ENCODE results near the gene DHRS4L2. TPM values are rescaled to one million over a fixed set of nuclear protein-coding genes. Genes with fewer than 3 reads are reported as not detected.
A peak's percentile ranks its signal among the peaks of the same experiment; 100 is the strongest.
"Not testable (repeated sequence)": the region's sequence is repeated elsewhere in the genome, so short reads cannot be mapped to it uniquely, and the experiment has no call there.

DHRS4L2 gene
- 8.3 and 9.4 TPM in 2 replicates for total RNA-seq

DNA sequence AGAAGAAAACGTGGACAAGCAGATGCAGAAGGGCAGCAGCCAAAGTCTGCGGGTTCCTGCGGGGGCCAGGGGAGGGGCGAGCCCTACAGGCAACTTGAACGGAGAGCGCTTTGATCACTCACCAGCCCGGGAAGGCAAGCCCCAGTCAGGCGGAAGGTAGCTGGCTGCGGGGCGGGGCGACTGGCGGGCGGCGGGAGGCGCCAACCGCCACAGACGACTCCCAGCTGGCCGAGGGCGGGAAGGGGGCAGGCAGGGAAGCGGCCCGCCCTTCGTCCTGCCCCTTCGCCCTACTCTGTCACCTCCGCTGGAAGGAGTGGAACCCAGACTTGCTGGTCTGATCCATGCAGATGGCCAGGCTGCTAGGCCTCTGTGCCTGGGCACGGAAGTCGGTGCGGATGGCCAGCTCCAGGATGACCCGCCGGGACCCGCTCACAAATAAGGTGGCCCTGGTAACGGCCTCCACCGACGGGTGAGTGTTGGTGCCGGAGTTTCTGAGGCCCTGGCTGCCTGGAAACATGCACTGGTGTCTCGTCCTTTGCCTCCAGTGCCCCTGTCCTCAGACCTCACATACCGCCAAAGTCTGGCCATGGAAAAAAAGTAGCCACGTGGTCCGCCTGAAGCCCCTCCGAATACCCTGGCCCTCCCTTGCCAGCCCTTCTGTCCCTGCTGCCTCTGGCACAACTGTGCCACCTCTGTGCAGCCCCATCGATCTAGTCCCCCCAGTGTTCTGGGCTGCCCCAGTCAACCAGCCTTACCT is at the start of gene DHRS4L2:
Gene DHRS4L2, plus strand, starts transcription at position 323 of the 757 bp plus-strand sequence. Its CDS starts 19 bp downstream, at position 342.
- DNase-seq (ENCODE audit: low read depth), result peak; percentile 54

DNA sequence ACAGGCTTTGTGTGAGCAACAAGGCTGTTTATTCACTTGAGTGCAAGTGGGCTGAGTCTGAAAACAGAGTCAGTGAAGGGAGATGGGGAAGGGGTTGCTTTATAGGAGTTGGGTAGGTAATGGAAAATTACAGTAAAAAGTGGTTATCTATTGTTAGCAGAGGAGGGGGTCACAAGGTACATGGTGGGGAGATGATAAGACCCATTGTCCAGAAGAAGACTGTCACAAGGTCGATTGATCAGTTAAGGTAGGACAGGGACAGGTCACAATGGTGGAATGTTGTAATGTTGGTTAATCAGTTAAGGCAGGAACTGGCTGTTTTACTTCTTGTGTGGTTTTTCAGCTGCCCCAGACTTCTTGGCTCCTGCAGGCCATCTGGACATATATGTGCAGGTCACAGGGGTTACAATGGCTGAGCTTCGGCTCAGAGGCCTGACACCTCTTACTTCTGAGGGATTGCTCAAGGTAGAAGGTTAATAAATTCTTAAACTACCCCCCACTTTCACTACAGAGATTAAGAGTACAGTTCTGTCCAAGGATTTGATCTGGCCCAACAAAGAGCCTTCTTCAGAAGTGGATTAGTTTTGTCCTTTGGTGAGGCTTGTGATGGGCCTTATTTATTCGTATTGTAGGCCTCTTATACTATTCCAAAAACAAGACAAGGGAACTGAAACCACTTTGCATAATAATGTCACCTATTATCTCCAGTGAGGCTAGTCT is 49.0 kb upstream of the DHRS4L2 start:
- no peak for DNase-seq (ENCODE audit: low read depth)

DNA sequence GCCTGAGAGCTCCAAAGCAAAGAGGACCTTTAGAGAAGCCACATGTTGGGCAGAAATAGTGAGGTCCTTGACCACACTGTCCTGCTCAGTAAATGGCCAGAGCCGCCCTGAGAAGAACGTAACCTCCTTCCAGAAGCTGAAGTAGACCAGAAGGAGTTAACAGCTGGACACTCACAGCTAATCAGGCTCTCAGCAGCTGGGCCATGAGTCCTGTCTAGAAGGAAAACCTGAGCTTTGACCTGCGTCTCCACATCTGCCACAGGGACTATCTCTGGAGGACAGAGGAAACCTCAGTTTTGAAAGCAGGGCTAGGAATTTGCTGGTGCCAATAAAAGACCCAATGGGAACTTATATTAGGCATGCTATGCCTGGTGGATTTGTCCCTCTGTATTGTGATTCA is 47.5 kb upstream of the DHRS4L2 start:
- no peak for DNase-seq (ENCODE audit: low read depth)

DNA sequence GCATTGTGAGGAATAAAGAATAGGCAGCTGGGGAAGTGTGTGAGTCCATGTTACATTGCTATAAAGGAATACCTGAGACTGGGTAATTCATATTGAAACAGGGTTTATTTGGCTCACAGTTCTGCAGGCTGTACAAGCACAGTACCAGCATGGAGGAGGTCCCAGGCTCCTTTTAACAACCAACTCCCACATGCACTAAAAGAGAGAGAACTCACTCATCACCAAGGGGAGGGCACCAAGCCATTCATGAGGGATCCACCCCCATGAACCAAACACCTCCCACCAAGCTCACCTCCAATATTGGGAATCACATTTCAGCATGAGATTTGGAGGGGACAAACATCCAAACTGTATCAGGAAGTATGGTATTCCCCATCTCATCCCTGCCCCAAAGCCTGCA is 47.1 kb upstream of the DHRS4L2 start:
- no peak for DNase-seq (ENCODE audit: low read depth)

DNA sequence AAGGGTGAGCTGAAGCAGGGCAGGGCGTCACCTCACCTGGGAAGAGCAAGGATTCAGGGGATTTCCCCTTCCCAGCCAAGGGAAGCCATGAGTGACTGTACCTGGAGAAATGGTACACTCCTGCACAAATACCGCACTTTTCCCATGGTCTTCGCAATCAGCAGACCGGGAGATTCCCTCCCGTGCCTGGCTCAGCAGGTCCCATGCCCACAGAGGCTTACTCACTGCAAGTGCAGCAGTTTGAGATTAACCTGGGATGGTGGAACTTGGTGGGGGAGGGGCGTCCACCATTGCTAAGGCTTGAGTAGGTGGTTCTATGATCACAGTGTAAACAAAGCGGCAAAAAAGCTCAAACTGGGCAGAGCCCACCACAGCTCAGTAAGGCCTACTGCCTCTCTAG is 46.1 kb upstream of the DHRS4L2 start:
- DNase-seq (ENCODE audit: low read depth), result peak; percentile 89

DNA sequence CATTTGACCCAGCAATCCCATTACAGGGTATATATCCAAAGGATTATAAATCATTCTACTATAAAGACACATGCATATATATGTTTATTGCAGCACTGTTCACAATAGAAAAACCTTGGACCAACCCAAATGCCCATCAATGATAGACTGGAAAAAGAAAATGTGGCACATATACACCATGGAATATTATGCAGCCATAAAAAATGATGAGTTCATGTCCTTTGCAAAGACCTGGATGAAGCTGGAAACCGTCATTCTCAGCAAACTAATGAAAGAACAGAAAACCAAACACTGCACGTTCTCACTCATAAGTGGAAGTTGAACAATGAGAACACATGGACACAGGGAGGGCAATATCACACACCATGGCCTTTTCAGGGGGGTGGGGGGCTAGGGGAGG is 39.7 kb upstream of the DHRS4L2 start:
- not testable (repeated sequence) for DNase-seq (ENCODE audit: low read depth)

DNA sequence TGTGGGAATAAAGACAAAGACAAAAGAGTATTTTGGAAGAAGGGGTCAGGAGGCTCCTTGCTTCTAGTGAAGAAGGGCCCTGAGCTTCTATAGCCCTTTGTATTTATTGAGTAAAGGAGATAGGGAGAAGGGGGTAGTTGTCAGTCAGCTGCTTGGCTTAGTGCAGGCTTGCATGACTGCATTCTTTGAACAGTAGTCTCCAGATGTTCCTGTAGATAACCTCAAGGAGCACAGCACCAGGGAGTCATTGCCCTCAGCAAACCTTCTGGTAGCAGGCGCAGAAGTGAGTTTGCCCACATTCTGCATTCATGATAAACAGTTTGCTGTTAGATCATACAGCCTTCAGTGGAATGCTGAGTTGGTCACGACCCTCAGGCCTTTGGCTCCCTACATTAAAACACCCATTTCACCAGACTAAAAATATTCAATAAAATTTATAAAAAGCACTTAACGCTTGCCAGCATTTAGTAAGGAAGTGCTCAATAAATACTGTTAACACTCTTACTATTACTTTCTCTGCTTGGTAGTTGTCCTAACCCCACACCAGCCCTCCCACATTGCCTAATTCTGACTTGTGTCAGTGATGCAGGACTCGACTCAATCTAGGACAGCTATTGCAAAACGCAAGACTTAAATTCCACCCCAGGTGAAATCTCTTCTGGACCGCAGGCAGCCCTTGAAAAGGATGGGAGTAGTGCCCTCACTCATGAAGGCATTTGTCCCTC is 38.2 kb upstream of the DHRS4L2 start:
- DNase-seq (ENCODE audit: low read depth), result no peak

DNA sequence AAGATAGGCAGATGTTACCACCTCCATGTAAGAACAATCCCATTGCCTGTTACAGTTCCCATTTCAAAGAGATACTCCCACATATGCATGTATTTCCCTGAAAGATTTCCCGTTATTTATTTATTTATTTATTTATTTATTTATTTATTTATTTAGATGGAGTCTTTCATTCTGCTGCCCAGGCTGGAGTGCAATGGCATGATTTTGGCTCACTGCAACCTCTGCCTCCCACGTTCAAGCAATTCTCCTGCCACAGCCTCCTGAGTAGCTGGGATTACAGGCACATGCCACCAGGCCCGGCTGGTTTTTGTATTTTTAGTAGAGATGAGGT is 37.6 kb upstream of the DHRS4L2 start:
- DNase-seq (ENCODE audit: low read depth), result not testable (repeated sequence)

DNA sequence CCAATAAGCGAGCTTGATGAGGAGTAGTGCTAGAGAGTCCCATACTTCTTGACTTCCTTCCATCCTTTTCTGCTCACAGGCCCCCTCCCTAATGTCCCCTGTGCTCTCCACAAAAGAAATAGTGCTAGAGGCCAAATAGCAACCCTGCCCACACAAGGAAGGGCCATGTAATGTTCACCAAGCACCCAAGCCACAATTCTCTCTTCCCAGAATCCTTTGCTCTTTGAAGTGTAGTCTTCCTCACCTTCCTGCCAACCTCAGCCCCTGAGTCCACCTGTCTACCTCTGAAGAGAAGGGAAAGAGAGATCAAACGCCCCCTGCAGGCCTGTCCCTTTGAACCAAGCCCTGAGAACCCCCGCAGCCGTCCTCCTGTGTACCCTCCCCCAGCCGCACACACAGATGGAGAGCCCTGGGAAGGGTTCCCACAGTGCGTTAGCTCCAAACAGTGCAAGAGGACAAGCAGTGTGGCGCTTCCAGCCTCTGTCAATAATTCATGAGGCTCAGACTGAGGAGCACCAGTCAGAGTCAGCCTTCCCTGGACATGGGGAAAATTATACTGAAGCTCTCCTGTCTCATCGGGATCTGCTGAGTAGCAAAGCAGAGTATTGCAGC is 37.0 kb upstream of the DHRS4L2 start:
- DNase-seq (ENCODE audit: low read depth), result peak; percentile 22

DNA sequence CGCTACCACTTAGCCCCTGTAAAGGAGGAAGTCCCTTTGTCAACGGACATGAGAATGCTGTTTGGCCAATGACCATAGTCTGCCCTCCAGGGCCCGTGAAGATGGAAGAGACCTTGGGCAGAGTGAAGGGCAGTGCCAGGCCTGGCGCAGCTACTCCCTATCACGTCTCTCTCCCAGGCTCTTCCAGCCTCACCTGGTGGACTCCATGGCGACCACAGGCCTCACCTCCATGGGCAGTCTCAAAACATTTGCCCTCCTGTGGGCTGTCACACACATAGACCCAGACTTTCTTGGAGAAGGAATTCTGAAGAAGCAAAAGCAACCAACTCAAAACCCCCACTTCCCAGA is 35.6 kb upstream of the DHRS4L2 start:
- not testable (repeated sequence) for DNase-seq (ENCODE audit: low read depth)

DNA sequence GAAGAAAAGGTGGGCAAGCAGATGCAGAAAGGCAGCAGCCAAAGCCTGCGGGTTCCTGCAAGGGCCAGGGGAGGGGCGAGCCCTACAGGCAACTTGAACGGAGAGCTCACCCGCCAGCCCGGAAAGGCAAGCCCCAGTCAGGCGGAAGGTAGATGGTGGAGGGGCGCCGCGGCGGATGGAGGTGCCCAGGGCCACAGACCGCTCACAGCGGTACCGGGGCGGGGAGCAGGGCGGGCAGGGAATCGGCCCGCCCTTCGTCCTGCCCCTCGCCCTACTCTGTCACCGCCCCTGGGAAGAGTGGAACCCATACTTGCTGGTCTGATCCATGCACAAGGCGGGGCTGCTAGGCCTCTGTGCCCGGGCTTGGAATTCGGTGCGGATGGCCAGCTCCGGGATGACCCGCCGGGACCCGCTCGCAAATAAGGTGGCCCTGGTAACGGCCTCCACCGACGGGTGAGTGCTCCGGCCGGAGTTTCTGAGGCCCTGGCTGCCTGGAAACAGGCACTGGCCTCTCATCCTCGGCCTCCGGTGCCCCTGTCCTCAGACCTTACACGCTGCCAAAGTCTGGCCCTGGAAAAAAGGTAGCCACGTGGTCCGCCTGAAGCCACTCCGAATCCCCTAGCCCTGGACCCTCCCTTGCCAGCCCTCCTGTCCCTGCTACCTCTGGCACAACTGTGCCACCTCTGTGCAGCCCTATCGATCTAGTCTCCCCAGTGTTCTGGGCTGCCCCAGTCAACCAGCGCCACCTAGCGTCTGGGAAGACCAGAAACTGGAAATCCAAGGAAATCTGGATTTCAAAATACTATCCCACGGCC is 35.1 kb upstream of the DHRS4L2 start, which contains the start of gene DHRS4:
Gene DHRS4, plus strand, starts transcription at position 307 of the 815 bp plus-strand sequence. Its CDS starts 19 bp downstream, at position 326.
- DNase-seq (ENCODE audit: low read depth), result peak; percentile 71

DNA sequence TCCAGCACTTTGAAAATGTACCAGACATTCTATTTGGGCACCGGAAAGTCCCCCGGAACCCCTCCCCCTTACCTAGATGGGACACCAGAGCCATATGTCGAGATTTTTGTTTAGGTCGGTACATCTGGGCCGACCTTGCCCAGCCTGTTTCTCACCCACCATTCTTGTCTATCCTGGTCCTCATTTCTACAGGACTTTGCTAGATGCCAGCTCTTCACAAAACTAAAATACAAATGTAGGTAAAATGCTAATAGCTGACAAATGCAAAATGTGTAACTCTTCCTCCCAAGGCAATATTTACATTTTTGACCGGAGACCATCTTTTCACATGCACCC is 34.5 kb upstream of the DHRS4L2 start:
- DNase-seq (ENCODE audit: low read depth), result not testable (repeated sequence)

DNA sequence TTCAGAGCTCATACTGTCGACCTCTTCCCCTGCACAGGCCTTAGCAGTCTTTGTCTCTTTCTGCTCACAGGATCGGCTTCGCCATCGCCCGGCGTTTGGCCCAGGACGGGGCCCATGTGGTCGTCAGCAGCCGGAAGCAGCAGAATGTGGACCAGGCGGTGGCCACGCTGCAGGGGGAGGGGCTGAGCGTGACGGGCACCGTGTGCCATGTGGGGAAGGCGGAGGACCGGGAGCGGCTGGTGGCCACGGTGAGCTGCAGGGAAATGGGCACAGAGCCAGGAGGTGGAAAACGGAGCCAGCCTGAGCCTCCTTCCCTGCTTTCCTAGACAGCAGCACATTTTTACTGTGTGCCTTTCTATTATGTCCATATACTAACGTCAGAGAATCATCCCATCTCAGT is 33.8 kb upstream of the DHRS4L2 start:
- DNase-seq (ENCODE audit: low read depth), result not testable (repeated sequence)

DNA sequence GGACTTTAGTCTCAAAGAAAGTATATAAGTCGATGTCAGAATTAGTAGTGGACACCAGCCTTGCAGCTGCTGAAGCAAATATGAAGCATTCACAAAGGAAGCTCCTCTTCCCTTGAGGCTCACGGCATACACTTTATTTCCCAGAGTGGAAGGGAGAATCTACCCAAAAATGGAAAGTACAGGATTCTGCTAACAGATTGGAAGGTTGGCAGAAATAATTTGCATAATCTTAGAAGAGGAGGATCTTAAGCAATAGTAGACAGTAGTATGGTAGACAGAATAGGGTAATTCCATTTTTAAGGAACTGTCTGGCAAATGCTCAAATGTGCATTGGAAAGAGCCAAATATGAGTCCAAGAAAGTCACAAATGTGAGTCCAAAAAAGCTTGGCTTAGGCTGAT is 32.9 kb upstream of the DHRS4L2 start:
- not testable (repeated sequence) for DNase-seq (ENCODE audit: low read depth)

DNA sequence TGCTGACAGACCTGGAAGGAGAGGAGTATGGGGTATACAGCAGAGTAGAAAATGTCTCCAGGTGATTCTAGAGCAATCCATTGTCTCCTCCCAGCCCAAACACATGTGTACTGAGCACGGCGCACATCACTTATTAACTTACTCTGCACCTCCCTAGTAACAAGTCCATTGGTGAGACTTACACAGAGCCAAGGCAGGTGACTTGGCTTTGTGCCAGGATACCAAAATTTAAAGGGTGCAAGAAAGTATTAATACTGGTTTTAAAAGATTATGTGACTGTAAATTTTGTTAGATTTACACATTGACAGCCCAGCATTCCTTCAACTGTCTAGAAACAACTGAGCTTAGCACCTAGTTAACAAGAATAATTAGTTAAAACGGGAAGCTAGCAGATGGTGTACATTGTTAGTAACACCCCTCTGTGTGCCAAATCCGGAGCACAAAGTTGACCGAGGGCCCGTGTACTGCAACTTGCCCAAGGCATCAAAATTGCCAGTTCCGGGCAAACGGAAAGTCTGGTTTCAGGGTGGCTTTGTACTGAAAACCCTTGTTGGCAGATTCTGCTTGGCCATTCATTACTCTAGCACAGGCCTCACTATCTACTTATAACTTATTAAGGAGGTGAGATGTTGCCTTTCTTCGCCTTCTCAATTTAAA is 30.7 kb upstream of the DHRS4L2 start:
- DNase-seq (ENCODE audit: low read depth), result not testable (repeated sequence)

DNA sequence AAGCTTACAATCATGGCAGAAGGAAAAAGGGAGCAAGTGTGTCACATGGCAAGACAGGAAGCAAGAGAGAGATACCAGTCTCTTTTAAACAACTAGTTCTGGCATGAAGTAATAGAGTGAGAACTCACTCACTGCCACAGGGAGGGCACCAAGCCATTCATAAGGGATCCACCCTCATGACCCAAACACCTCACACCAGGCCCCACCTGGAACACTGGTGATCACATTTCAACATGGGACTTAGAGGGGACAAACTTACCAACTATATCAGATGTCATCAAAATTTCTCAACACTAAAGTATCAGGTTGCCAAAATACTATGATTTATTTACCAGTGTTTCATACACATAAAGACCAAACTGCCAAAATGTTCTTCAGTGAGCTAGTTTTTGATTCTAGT is 27.8 kb upstream of the DHRS4L2 start:
- DNase-seq (ENCODE audit: low read depth), result not testable (repeated sequence)

DNA sequence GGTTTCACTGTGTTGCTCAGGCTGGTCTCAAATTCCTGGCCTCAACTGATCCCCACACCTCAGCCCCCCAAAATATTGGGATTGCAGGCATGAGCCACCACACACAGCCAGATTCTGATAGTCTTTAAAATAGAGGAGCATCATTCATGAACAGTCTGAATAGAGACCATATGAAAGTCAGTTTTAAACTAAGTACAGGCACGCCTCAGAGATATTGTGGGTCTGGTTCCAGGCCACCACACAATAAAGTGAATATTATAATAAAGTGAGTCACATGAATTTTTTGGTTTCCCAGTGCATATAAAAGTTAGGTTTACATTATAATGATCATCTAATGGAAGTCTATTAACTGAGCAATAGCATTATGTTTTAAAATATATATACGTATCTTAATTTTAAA is 27.0 kb upstream of the DHRS4L2 start:
- not testable (repeated sequence) for DNase-seq (ENCODE audit: low read depth)

DNA sequence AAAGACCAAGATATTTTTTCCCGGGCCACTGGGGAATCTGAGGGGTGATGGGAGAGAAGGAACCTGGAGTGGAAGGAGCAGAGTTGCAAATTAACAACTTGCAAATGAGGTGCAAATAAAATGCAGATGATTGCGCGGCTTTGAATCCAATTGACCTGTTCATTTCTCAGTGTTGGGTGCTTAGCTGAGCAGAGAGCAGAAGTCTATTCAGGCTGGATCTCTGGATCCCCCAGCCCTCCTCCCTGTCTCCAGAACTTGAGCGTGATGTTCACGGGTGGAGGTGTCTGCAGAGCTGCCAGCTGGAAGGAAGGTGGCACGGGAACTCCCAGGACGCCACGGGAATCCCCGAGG is 19.6 kb upstream of the DHRS4L2 start:
- DNase-seq (ENCODE audit: low read depth), result not testable (repeated sequence)

DNA sequence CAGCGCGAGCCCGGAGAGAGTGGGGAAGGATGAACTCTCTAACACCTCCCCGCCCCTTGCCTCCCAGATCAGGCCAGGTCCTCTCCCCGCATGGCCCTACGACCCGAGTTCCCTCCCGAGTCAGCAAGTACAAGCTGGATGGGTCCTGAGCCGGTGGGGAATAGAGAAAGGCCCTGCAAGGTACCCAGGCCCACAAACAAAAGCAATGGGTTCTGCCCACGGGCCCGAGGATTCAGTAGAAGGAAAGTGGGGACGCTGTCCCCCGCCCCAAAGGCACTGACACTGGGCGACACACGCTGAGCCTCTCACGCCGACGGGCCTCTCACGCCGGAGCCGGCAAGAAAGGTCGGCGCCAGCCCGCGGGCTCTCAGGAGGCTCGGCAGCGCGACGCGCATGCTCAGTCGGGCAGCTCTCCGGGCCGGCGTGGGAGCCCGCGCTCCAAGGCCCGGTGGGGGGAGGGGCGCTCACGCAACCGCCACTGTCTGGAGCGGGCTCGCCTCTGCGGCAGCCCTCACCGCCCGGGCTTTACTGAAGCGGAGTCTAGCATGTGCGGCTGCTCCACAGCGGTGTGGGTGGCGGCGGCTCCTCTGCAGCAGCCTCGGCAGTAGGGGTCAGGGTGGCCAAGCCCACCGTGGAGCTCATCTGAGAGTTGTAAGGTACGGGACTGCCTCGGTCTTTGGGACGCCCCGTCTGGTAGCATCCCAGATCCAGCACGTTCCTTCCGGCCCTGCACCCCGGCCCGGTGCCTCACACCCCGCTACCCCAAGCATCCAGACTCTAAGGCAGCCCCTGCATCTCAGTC is 19.0 kb upstream of the DHRS4L2 start:
- DNase-seq (ENCODE audit: low read depth), result not testable (repeated sequence)

DNA sequence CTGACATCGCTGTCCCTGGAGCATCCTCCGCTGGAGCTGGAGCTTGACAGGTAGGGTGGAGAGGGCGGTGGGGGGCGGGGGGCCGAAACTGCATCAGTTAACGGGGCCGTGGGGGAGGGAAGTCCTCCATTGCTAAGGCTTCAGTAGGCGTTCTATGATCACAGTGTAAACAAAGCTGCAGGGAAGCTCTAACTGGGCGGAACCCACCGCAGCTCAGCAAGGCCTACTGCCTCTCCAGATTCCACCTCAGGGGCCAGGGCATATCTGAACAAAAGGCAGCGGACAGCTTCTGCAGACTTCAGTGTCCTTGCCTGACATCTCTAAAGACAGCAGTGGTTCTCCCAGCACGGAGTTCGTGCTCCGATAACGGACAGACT is 18.5 kb upstream of the DHRS4L2 start:
- not testable (repeated sequence) for DNase-seq (ENCODE audit: low read depth)
